ENCODE results near the gene NUCB1. TPM values are rescaled to one million over a fixed set of nuclear protein-coding genes. Genes with fewer than 3 reads are reported as not detected.

Gene NUCB1
- 242 and 300 TPM in 2 replicates for total RNA-seq

GRCh38 chr19:48899781-48900476, at the start of gene NUCB1:
NUCB1 (plus strand) TSS chr19:48900312; CDS start chr19:48900797, 485 bp downstream.
- peak within 1 kb of the TSS; percentile 93 for H3K4me3 ChIP-seq (ENCODE audit: insufficient read depth, low read length)
- peak; percentile 26 for TF ChIP-seq CTCF (IDR thresholded peaks at IDR 0.05; ENCODE audit: extremely low read depth, low read depth, low read length)
- no peaks in the 10 kb centered on the region for H3K27me3 ChIP-seq (ENCODE audit: insufficient read depth, low read length)
- peak within 1 kb of the TSS; percentile 94 for H2AFZ ChIP-seq (ENCODE audit: low read length)
- H4K20me1 ChIP-seq (ENCODE audit: insufficient read depth, low read length) = peaks cover 11% of the 10 kb centered on the region
- peak within 1 kb of the TSS; percentile 97 for H3K4me2 ChIP-seq (ENCODE audit: insufficient read depth, low read length)
- H3K27ac ChIP-seq (ENCODE audit: low read depth, low read length) = peak within 1 kb of the TSS; percentile 81
- no peaks in the 10 kb centered on the region for H3K9me3 ChIP-seq (ENCODE audit: low read depth, low read length)
- H3K79me2 ChIP-seq (ENCODE audit: insufficient read depth, low read length) = peaks cover 34% of the 10 kb centered on the region
- peak; percentile 98 for DNase-seq (ENCODE audit: insufficient read length, low spot score, missing footprints)
- H3K4me1 ChIP-seq (ENCODE audit: insufficient read depth, low read length) = peaks cover 8% of the 10 kb centered on the region
- H3K36me3 ChIP-seq (ENCODE audit: insufficient read depth, low read length) = peaks cover 8% of the 10 kb centered on the region

- no peak overlapping the region for H3K4me2 ChIP-seq (ENCODE audit: insufficient read depth, low read length)
- DNase-seq (ENCODE audit: insufficient read length, low spot score, missing footprints) = no peak
- H3K9me3 ChIP-seq (ENCODE audit: low read depth, low read length) = no peaks in the 10 kb centered on the region
- H3K36me3 ChIP-seq (ENCODE audit: insufficient read depth, low read length) = peaks cover 32% of the 10 kb centered on the region
- no peaks in the 10 kb centered on the region for H3K79me2 ChIP-seq (ENCODE audit: insufficient read depth, low read length)
- no peaks in the 10 kb centered on the region for H3K27me3 ChIP-seq (ENCODE audit: insufficient read depth, low read length)
- TF ChIP-seq CTCF (IDR thresholded peaks at IDR 0.05; ENCODE audit: extremely low read depth, low read depth, low read length) = no peak
- H4K20me1 ChIP-seq (ENCODE audit: insufficient read depth, low read length) = no peaks in the 10 kb centered on the region
- no peak overlapping the region for H2AFZ ChIP-seq (ENCODE audit: low read length)
- H3K4me3 ChIP-seq (ENCODE audit: insufficient read depth, low read length) = no peak overlapping the region
- H3K4me1 ChIP-seq (ENCODE audit: insufficient read depth, low read length) = peaks cover 4% of the 10 kb centered on the region
- no peak overlapping the region for H3K27ac ChIP-seq (ENCODE audit: low read depth, low read length)
Measured at GRCh38 chr19:48852292-48852691, 47.8 kb upstream of the NUCB1 start.

- no peak overlapping the region for H3K4me2 ChIP-seq (ENCODE audit: insufficient read depth, low read length)
- H2AFZ ChIP-seq (ENCODE audit: low read length) = no peak overlapping the region
- H3K4me3 ChIP-seq (ENCODE audit: insufficient read depth, low read length) = no peak overlapping the region
- H3K36me3 ChIP-seq (ENCODE audit: insufficient read depth, low read length) = peaks cover 33% of the 10 kb centered on the region
- H3K27ac ChIP-seq (ENCODE audit: low read depth, low read length) = no peak overlapping the region
- H3K4me1 ChIP-seq (ENCODE audit: insufficient read depth, low read length) = peaks cover 4% of the 10 kb centered on the region
- no peaks in the 10 kb centered on the region for H4K20me1 ChIP-seq (ENCODE audit: insufficient read depth, low read length)
- no peaks in the 10 kb centered on the region for H3K27me3 ChIP-seq (ENCODE audit: insufficient read depth, low read length)
- no peaks in the 10 kb centered on the region for H3K9me3 ChIP-seq (ENCODE audit: low read depth, low read length)
- no peaks in the 10 kb centered on the region for H3K79me2 ChIP-seq (ENCODE audit: insufficient read depth, low read length)
- DNase-seq (ENCODE audit: insufficient read length, low spot score, missing footprints) = no peak
- no peak for TF ChIP-seq CTCF (IDR thresholded peaks at IDR 0.05; ENCODE audit: extremely low read depth, low read depth, low read length)
Measured at GRCh38 chr19:48853483-48853882, 46.6 kb upstream of the NUCB1 start.

GRCh38 chr19:48854103-48854502, 46.0 kb upstream of the NUCB1 start:
- Histone ChIP-seq H2AFZ (ENCODE audit: low read length) (no peak overlapping the region), H3K36me3 (ENCODE audit: insufficient read depth, low read length) (peaks cover 37% of the 10 kb centered on the region), H3K27ac (ENCODE audit: low read depth, low read length) (no peak overlapping the region), H4K20me1 (ENCODE audit: insufficient read depth, low read length) (no peaks in the 10 kb centered on the region), H3K4me3 (ENCODE audit: insufficient read depth, low read length) (no peak overlapping the region), H3K27me3 (ENCODE audit: insufficient read depth, low read length) (no peaks in the 10 kb centered on the region), H3K4me1 (ENCODE audit: insufficient read depth, low read length) (peaks cover 4% of the 10 kb centered on the region), H3K9me3 (ENCODE audit: low read depth, low read length) (no peaks in the 10 kb centered on the region), H3K79me2 (ENCODE audit: insufficient read depth, low read length) (no peaks in the 10 kb centered on the region), H3K4me2 (ENCODE audit: insufficient read depth, low read length) (no peak overlapping the region)
- no peak for TF ChIP-seq CTCF (IDR thresholded peaks at IDR 0.05; ENCODE audit: extremely low read depth, low read depth, low read length)
- DNase-seq (ENCODE audit: insufficient read length, low spot score, missing footprints) = no peak

All from osteoblast (primary cell).